ENCODE data around the gene PDZRN3. TPM values are rescaled to one million over a fixed set of nuclear protein-coding genes. Genes with fewer than 3 reads are reported as not detected.

The PDZRN3 gene
- total RNA-seq, 2 experiments from 2014 or later: not detected

DNA sequence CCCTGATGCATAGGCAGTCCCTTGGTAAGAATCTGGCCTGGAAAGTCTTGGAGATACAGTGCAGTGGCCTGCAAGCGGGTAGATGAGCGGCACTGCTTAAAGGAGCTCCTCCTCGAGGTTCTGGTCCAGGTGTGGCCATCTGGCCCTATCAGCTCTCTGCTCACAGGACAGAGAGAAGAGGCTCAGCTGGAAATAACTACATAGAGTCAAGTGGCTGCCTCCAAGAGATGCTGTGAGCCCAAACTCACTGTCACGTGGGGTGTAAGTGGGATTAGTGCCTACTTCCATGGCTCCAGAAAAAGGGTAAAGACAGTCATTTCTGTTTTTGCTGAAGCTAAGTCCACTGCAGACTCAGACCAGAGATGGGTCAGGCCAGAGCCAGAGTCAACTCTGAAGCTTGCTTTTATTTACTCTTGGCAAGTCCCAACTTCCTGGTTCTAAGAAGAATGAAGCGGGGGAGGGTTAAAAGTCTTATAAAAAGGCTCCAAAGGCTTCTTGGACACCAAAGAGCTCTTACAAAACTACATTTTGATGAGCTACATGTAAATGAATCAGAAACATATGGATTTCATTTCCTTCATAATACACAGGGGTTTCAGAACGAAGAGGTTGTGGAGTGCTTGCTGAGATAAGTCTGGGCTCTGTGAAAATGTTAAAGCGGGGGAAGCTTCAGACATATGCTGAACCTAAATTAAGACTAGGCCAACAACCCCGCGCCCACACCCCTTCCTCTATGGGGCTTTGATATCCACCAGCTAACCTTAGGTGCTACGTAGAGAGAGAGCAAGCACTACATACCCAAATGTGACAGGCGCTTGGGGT, 77.1 kb downstream of the PDZRN3 start:
- ChIA-PET CTCF (no interaction called here), POLR2A (no interaction called here)
- no peaks in the 10 kb centered on the region for H3K4me1 Mint-ChIP-seq
- DNase-seq: no peak
- H3K36me3 Mint-ChIP-seq (ENCODE audit: low read depth): no peaks in the 10 kb centered on the region
- no peaks in the 10 kb centered on the region for H3K9me3 Mint-ChIP-seq (ENCODE audit: low read depth)
- intact Hi-C loops (cut with DNase I, micrococcal nuclease): no loop called here
- H3K27ac Mint-ChIP-seq: no peak overlapping the region
- no peak for ATAC-seq
- H3K27me3 Mint-ChIP-seq: peaks cover 5% of the 10 kb centered on the region
- H3K4me3 Mint-ChIP-seq: no peak overlapping the region

DNA sequence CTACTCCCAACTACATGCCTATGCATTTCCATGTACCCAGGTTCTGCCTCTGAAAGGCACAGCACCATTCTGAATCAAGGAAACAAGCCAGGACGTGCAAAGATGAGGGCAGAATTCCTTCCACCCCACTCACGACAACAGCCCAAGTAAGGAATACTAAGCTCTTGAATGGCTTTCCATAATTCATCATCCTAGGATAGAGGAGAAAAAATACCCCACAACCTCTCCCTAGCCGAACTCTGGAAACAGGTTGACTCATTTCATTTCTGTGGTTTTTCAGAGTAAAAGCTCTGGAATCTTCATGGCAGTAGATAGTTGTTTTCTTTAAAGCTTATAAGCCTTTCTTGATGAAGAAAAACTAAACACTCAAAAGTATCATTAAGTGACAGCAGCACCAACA, 77.8 kb downstream of the PDZRN3 start:
- no peaks in the 10 kb centered on the region for H3K9me3 Mint-ChIP-seq (ENCODE audit: low read depth)
- POLR2A ChIA-PET: no interaction called here
- intact Hi-C loops (cut with DNase I, micrococcal nuclease): no loop called here

GRCh38 chr3:73543412-73543811, 81.3 kb downstream of the PDZRN3 start:
- H3K27ac Mint-ChIP-seq: no peak overlapping the region
- no peaks in the 10 kb centered on the region for H3K9me3 Mint-ChIP-seq (ENCODE audit: low read depth)
- ChIA-PET CTCF (no interaction called here), POLR2A (no interaction called here)
- intact Hi-C loops (cut with DNase I, micrococcal nuclease): no loop called here
- no peaks in the 10 kb centered on the region for H3K36me3 Mint-ChIP-seq (ENCODE audit: low read depth)
- ATAC-seq (no peak), DNase-seq (no peak)
- H3K4me1 Mint-ChIP-seq: no peaks in the 10 kb centered on the region
- H3K27me3 Mint-ChIP-seq: peaks cover 5% of the 10 kb centered on the region
- H3K4me3 Mint-ChIP-seq: no peak overlapping the region

More for the DNA sequence above, 77.8 kb downstream of the PDZRN3 start:
- peaks cover 4% of the 10 kb centered on the region for H3K27me3 Mint-ChIP-seq
- ATAC-seq (no peak), DNase-seq (no peak)
- no peak overlapping the region for H3K4me3 Mint-ChIP-seq
- CTCF ChIA-PET: interaction anchor here (0.6 to 0.7 kb wide), 2 partner anchors 422 to 1624 kb away, joined by 3 read pairs; no protein-coding TSS in a partner anchor
- no peaks in the 10 kb centered on the region for H3K36me3 Mint-ChIP-seq (ENCODE audit: low read depth)
- no peak overlapping the region for H3K27ac Mint-ChIP-seq
- H3K4me1 Mint-ChIP-seq: no peaks in the 10 kb centered on the region

DNA sequence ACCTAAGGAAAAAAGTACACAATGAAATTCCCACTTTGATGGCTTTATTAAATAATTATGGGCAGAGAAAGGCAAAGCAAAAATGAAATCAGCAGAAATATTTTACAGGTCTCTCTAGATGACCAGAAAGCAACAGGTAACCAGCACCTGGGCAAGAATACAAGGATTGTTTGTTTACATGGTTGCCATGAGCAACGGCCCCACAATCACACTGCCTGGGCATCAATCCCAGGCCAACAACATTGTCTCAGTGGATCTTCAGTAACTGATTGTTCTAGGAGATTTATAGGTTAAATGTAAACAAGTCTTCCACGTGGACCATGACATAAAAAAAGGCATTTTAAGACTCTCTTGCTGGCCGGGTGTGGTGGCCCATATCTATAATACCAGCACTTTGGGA, 82.6 kb downstream of the PDZRN3 start:
- POLR2A ChIA-PET: no interaction called here
- CTCF ChIA-PET: no interaction called here
- H3K27ac Mint-ChIP-seq: no peak overlapping the region
- no peaks in the 10 kb centered on the region for H3K36me3 Mint-ChIP-seq (ENCODE audit: low read depth)
- H3K4me1 Mint-ChIP-seq: no peaks in the 10 kb centered on the region
- no peaks in the 10 kb centered on the region for H3K9me3 Mint-ChIP-seq (ENCODE audit: low read depth)
- H3K27me3 Mint-ChIP-seq: peaks cover 5% of the 10 kb centered on the region
- DNase-seq: no peak
- no peak overlapping the region for H3K4me3 Mint-ChIP-seq
- no peak for ATAC-seq
- intact Hi-C loops (cut with DNase I, micrococcal nuclease): no loop called here

- no peak overlapping the region for H3K27ac Mint-ChIP-seq
- intact Hi-C loops (cut with DNase I, micrococcal nuclease): no loop called here
- CTCF ChIA-PET: no interaction called here
- H3K4me1 Mint-ChIP-seq: no peaks in the 10 kb centered on the region
- H3K36me3 Mint-ChIP-seq (ENCODE audit: low read depth): no peaks in the 10 kb centered on the region
- no peaks in the 10 kb centered on the region for H3K9me3 Mint-ChIP-seq (ENCODE audit: low read depth)
- ATAC-seq (no peak), DNase-seq (no peak)
- no peak overlapping the region for H3K4me3 Mint-ChIP-seq
- POLR2A ChIA-PET: no interaction called here
- peaks cover 5% of the 10 kb centered on the region for H3K27me3 Mint-ChIP-seq
These were observed 83.6 kb downstream of the PDZRN3 start for GRCh38 chr3:73540969-73541740.

- intact Hi-C loops (cut with DNase I, micrococcal nuclease): no loop called here
- POLR2A ChIA-PET: no interaction called here
- H3K4me3 Mint-ChIP-seq: no peak overlapping the region
These were observed 86.3 kb downstream of the PDZRN3 start for GRCh38 chr3:73538486-73538885.

DNA sequence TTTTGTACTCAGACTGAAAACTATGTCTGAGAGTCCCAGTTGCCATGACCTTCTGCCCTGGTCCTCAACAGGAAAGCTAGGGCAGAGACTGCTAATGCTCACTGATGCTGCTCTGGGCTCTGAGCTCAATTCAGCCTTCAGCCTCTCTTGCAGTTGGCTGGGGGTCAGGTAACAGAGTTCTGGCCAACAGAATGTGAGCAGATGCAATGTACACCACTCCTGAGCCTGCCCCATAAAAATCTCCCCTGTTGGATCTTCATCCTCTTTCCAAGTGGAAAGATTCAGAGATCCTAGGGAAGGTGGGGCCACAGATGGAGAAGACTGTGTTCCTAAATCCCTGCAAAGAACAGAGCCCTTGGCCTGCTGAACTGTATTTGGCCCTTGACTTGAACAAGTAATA, 87.8 kb downstream of the PDZRN3 start:
- ATAC-seq (no peak), DNase-seq (no peak)
- Mint-ChIP-seq H3K27me3 (peaks cover 2% of the 10 kb centered on the region), H3K4me3 (no peak overlapping the region), H3K27ac (no peak overlapping the region), H3K36me3 (ENCODE audit: low read depth) (no peaks in the 10 kb centered on the region), H3K9me3 (ENCODE audit: low read depth) (no peaks in the 10 kb centered on the region), H3K4me1 (no peaks in the 10 kb centered on the region)
- CTCF ChIA-PET: no interaction called here
- POLR2A ChIA-PET: interaction anchor here (0.7 kb wide), 1 partner anchor 35 kb away, joined by 7 read pairs; no protein-coding TSS in a partner anchor
- intact Hi-C loops (cut with DNase I, micrococcal nuclease): no loop called here

More at GRCh38 chr3:73538486-73538885, 86.3 kb downstream of the PDZRN3 start:
- Mint-ChIP-seq H3K9me3 (ENCODE audit: low read depth) (no peaks in the 10 kb centered on the region), H3K4me1 (no peaks in the 10 kb centered on the region), H3K36me3 (ENCODE audit: low read depth) (no peaks in the 10 kb centered on the region), H3K27me3 (peaks cover 5% of the 10 kb centered on the region), H3K27ac (no peak overlapping the region)
- DNase-seq: no peak
- CTCF ChIA-PET: no interaction called here
- ATAC-seq: no peak

DNA sequence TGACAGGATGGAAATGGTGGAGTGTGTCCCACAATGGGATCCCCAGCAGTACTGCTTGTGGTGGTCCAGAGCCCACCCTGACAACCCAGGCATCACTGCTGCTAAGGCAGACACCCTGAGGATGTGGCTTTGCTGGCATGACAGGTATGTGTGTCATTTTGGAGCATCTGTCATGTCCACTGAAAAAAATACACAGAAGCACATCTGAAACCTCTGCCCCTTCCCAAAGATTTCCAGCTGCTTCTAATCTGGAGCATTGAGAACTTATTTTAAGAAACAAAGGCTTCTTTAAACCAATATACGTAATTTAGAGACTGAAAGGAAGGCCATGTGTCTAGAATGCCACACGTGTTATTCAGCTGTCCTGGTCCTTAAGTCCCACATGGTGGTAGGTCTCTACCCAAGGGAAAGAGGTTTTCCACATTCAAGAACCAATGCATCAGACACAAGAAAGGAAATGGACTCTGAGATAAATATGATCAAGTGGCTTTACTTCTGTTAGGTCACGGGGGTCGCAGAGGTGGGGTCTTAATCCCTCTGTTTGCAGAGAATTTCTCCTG, 88.3 kb downstream of the PDZRN3 start:
- H3K27me3 Mint-ChIP-seq: peaks cover 3% of the 10 kb centered on the region
- DNase-seq (no peak), ATAC-seq (no peak)
- H3K4me1 Mint-ChIP-seq: no peaks in the 10 kb centered on the region
- no peak overlapping the region for H3K27ac Mint-ChIP-seq
- ChIA-PET POLR2A (no interaction called here), CTCF (no interaction called here)
- H3K36me3 Mint-ChIP-seq (ENCODE audit: low read depth): no peaks in the 10 kb centered on the region
- no peak overlapping the region for H3K4me3 Mint-ChIP-seq
- no peaks in the 10 kb centered on the region for H3K9me3 Mint-ChIP-seq (ENCODE audit: low read depth)
- intact Hi-C loops (cut with DNase I, micrococcal nuclease): no loop called here

GRCh38 chr3:73535931-73536330, 88.8 kb downstream of the PDZRN3 start:
- POLR2A ChIA-PET: no interaction called here
- H3K36me3 Mint-ChIP-seq (ENCODE audit: low read depth): no peaks in the 10 kb centered on the region
- peaks cover 6% of the 10 kb centered on the region for H3K27me3 Mint-ChIP-seq
- no peak overlapping the region for H3K27ac Mint-ChIP-seq
- intact Hi-C loops (cut with DNase I, micrococcal nuclease): no loop called here
- no peak for DNase-seq
- CTCF ChIA-PET: interaction anchor here (0.7 kb wide), 1 partner anchor 28 kb away, joined by 3 read pairs; no protein-coding TSS in a partner anchor
- H3K9me3 Mint-ChIP-seq (ENCODE audit: low read depth): no peaks in the 10 kb centered on the region
- H3K4me3 Mint-ChIP-seq: no peak overlapping the region
- H3K4me1 Mint-ChIP-seq: no peaks in the 10 kb centered on the region
- no peak for ATAC-seq

DNA sequence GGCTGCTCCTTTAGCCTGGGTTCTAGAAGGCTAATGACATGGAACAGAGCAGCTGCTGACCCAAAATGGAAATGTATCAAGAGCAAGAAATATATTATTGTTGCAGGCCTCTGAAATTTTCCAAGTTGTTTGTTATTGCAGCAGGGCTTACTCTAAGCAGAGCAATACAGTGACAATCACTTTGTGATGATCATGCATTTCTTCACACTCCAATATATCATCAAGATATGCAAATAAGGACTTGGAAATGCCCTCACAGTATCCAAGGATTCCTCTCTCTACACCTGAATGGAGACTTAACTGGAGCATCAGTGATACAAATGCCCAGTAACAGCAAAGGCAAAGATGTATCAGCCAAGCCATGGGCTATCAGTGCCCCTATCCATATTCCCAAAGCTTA, 89.6 kb downstream of the PDZRN3 start:
- H3K27ac Mint-ChIP-seq: no peak overlapping the region
- H3K36me3 Mint-ChIP-seq (ENCODE audit: low read depth): no peaks in the 10 kb centered on the region
- H3K4me1 Mint-ChIP-seq: no peaks in the 10 kb centered on the region
- CTCF ChIA-PET: interaction anchor here (0.7 kb wide), 1 partner anchor 27 kb away, joined by 3 read pairs; no protein-coding TSS in a partner anchor
- POLR2A ChIA-PET: no interaction called here
- no peak overlapping the region for H3K4me3 Mint-ChIP-seq
- no peak for DNase-seq
- ATAC-seq: no peak
- intact Hi-C loops (cut with DNase I, micrococcal nuclease): no loop called here
- no peaks in the 10 kb centered on the region for H3K9me3 Mint-ChIP-seq (ENCODE audit: low read depth)
- peaks cover 6% of the 10 kb centered on the region for H3K27me3 Mint-ChIP-seq

GRCh38 chr3:73530022-73530396, 94.7 kb downstream of the PDZRN3 start:
- Mint-ChIP-seq H3K9me3 (ENCODE audit: low read depth) (no peaks in the 10 kb centered on the region), H3K27ac (no peak overlapping the region), H3K36me3 (ENCODE audit: low read depth) (no peaks in the 10 kb centered on the region), H3K4me1 (no peaks in the 10 kb centered on the region), H3K4me3 (no peak overlapping the region), H3K27me3 (peaks cover 12% of the 10 kb centered on the region)
- ChIA-PET CTCF (no interaction called here), POLR2A (no interaction called here)
- DNase-seq (no peak), ATAC-seq (no peak)
- intact Hi-C loops (cut with DNase I, micrococcal nuclease): no loop called here

All from activated CD4-positive, alpha-beta T cell treated with anti-CD3 and anti-CD28 coated beads for 36 hours (primary cell).